GM12891 (cell line): ENCODE results near the gene SRXN1.

ENCODE experiments used
- PAX5 ChIP-seq: IDR thresholded peaks from 2 replicates; pipeline ENCODE4 v1.6.1; 2011; ENCODE audit warnings: low read length, moderate library complexity, mild to moderate bottlenecking; ENCODE audit not compliant: insufficient read depth, severe bottlenecking
- POLR2A ChIP-seq: IDR thresholded peaks from 2 replicates; pipeline ENCODE4 v1.6.1; 2011; ENCODE audit warnings: low read depth, low read length, control low read depth
- POLR2AphosphoS5 ChIP-seq: IDR thresholded peaks from 2 replicates; pipeline ENCODE4 v1.6.1; 2011; ENCODE audit warnings: low read depth, low read length, control low read depth
- POU2F2 ChIP-seq: IDR thresholded peaks from 2 replicates; pipeline ENCODE4 v1.6.1; 2011; ENCODE audit warnings: low read depth, mild to moderate bottlenecking, control low read depth, low read length, moderate library complexity
- TAF1 ChIP-seq: IDR thresholded peaks from 2 replicates; pipeline ENCODE4 v1.6.1; 2011; ENCODE audit warnings: low read depth, low read length, control low read depth

DNA sequence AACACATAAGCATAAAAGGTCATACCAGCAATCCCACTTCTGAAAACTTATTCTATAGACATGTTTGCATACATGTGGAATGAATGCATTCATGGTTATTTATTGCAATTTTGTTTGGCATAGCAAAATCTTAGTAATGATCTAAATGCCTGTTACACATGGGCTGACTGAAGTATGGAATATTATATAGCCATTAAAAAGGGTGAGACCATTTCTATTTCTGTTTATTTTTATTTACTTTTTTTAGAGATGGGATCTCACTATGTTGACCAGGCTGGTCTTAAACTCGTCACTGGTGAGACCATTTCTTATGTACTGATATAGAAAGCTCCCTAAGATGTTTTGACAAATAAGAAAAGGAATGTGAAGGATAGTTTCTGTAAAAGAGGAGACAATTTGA, 36.9 kb upstream of the SRXN1 start:
- TF ChIP-seq TAF1 = no peak
- TF ChIP-seq POLR2A = no peak
- no peak for TF ChIP-seq POLR2AphosphoS5
- no peak for TF ChIP-seq POU2F2
- TF ChIP-seq PAX5 = no peak
